ENCODE data around the gene AADACL3. TPM values are rescaled to one million over a fixed set of nuclear protein-coding genes. Genes with fewer than 3 reads are reported as not detected.

AADACL3 gene
- total and polyA plus RNA-seq, 10 of the 15 experiments (the other 5 are each of a cell fraction or from before 2014, with no cell fraction given), result not detected

DNA sequence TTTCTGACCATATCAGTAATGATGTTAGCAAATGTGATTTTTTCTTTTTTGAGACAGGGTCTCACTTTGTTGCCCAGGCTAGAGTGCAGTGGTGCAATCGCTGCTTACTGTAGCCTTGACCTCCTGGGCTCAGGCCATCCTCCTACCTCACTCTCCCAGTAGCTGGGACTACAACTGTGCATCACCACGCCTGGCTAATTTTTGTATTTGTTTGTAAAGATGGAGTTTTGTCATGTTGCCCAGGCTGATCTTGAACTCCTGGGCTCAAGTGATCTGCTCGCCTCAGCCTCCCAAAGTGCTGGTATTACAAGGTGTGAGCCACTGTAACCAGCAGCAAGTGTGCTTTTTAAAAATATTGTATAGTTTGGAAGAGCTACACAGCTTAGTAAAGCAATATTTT, 26.0 kb downstream of the AADACL3 start (continued):
- TF ChIP-seq, protein P1, sequence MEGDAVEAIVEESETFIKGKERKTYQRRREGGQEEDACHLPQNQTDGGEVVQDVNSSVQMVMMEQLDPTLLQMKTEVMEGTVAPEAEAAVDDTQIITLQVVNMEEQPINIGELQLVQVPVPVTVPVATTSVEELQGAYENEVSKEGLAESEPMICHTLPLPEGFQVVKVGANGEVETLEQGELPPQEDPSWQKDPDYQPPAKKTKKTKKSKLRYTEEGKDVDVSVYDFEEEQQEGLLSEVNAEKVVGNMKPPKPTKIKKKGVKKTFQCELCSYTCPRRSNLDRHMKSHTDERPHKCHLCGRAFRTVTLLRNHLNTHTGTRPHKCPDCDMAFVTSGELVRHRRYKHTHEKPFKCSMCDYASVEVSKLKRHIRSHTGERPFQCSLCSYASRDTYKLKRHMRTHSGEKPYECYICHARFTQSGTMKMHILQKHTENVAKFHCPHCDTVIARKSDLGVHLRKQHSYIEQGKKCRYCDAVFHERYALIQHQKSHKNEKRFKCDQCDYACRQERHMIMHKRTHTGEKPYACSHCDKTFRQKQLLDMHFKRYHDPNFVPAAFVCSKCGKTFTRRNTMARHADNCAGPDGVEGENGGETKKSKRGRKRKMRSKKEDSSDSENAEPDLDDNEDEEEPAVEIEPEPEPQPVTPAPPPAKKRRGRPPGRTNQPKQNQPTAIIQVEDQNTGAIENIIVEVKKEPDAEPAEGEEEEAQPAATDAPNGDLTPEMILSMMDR (IDR thresholded peaks at IDR 0.05 in 2 of 3, conservative IDR thresholded peaks at IDR 0.05 in 1 of 3; ENCODE audit: control insufficient read depth in 2 of 3, extremely low read depth in 1 of 3, insufficient read depth in 1 of 3, low read depth in 3 of 3, low read length in 3 of 3), result no peak
- TF ChIP-seq, protein P2, sequence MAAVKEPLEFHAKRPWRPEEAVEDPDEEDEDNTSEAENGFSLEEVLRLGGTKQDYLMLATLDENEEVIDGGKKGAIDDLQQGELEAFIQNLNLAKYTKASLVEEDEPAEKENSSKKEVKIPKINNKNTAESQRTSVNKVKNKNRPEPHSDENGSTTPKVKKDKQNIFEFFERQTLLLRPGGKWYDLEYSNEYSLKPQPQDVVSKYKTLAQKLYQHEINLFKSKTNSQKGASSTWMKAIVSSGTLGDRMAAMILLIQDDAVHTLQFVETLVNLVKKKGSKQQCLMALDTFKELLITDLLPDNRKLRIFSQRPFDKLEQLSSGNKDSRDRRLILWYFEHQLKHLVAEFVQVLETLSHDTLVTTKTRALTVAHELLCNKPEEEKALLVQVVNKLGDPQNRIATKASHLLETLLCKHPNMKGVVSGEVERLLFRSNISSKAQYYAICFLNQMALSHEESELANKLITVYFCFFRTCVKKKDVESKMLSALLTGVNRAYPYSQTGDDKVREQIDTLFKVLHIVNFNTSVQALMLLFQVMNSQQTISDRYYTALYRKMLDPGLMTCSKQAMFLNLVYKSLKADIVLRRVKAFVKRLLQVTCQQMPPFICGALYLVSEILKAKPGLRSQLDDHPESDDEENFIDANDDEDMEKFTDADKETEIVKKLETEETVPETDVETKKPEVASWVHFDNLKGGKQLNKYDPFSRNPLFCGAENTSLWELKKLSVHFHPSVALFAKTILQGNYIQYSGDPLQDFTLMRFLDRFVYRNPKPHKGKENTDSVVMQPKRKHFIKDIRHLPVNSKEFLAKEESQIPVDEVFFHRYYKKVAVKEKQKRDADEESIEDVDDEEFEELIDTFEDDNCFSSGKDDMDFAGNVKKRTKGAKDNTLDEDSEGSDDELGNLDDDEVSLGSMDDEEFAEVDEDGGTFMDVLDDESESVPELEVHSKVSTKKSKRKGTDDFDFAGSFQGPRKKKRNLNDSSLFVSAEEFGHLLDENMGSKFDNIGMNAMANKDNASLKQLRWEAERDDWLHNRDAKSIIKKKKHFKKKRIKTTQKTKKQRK (IDR thresholded peaks at IDR 0.05; ENCODE audit: low read depth, low read length), result no peak

DNA sequence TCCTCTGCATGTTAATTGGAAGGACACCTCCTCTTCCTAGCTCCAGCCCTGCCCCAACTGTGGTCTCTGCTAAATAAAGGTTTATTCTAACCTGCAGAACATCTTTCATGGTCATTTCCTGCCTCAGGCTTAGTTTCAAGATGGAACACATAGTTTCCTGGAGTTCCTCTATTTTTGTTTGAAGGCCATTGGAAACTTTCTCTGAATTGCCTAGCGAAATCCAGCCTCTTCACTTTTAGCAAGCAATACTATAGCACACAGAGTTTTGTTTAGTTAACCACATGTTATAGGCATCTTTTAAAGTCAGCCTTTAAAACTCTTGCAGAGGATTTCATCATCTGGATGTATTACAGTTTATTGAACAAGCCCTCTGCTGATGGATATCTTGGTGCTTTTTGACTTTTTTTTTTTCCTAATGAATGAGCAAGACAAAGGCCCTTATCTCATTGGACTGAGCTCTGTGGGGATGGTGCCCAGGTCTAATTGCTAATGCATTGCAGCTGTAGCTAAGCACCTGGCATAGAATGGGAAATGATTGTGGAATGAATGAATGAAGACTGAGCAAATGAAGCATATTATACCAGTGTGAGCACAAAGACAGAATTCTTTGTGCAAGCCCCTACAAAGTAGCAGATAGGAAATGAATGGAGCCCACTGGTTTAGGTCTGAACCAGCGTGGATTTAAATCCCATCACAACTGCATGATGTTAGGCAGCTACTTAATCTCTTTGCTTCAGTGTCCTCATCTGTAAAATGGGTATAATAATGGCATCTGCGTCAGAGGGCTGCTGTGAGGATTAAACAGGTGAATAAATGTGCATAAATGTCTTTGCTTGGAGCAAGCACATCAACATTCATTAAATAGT, 29.4 kb downstream of the AADACL3 start:
- H3K27me3 ChIP-seq (replicated peaks in 1 of 2; ENCODE audit: control insufficient read depth in 2 of 2, insufficient read depth in 2 of 2, low read length in 1 of 2), result no peaks in the 10 kb centered on the region; a peak in 1 of 4 replicates
- no peak overlapping the region for H3K27ac ChIP-seq (ENCODE audit: control insufficient read depth, insufficient read depth)
- H3K4me2 ChIP-seq (ENCODE audit: control insufficient read depth, insufficient read depth), result no peak overlapping the region
- H3K9me3 ChIP-seq (replicated peaks; ENCODE audit: control insufficient read depth, insufficient read depth, low read length), result no peaks in the 10 kb centered on the region; the same call in 2 of the 3 replicates
- ChIA-PET SMC1A (ENCODE audit: uncharacterized antibody, unreplicated experiment) (no interaction called here), POLR2A (no interaction called here), RAD21 (ENCODE audit: unreplicated experiment) (no interaction called here), CTCF (interaction anchor here (0.6 kb wide), 1 partner anchor 361 kb away, joined by 4 read pairs; no protein-coding TSS in a partner anchor)
- no peak for ATAC-seq
- H3K4me3 ChIP-seq, result no peak overlapping the region
- no peaks in the 10 kb centered on the region for H3K36me3 ChIP-seq (ENCODE audit: control insufficient read depth in 2 of 2, insufficient read depth in 2 of 2, low read length in 1 of 2)
- in situ Hi-C loops (cut with MboI), result no loop called here
- no peak overlapping the region for H3K9ac ChIP-seq (ENCODE audit: control insufficient read depth, insufficient read depth, low read length)
- no peak overlapping the region for H2AFZ ChIP-seq (ENCODE audit: control insufficient read depth, low read depth, low read length)
- H3K79me2 ChIP-seq (ENCODE audit: control insufficient read depth, insufficient read depth, low read length), result no peaks in the 10 kb centered on the region
- H4K20me1 ChIP-seq (ENCODE audit: control insufficient read depth, insufficient read depth), result no peaks in the 10 kb centered on the region
- no TSS peak for BruUV-seq (replicated peaks)
- no peak for FAIRE-seq
- DNase-seq (ENCODE audit: low read depth, low spot score), result no peak
- no peaks in the 10 kb centered on the region for H3K4me1 ChIP-seq (ENCODE audit: control insufficient read depth, insufficient read depth, low read length)
- intact Hi-C loops (cut with micrococcal nuclease; ENCODE audit: unreplicated experiment), result no loop called here
- WGBS (ENCODE audit: insufficient coverage, insufficient replicate concordance, low lambda C conversion rate, missing lambda C conversion rate), result 13% methylated on average over 3 of the region's 3 CpGs
- TF ChIP-seq, protein P3, sequence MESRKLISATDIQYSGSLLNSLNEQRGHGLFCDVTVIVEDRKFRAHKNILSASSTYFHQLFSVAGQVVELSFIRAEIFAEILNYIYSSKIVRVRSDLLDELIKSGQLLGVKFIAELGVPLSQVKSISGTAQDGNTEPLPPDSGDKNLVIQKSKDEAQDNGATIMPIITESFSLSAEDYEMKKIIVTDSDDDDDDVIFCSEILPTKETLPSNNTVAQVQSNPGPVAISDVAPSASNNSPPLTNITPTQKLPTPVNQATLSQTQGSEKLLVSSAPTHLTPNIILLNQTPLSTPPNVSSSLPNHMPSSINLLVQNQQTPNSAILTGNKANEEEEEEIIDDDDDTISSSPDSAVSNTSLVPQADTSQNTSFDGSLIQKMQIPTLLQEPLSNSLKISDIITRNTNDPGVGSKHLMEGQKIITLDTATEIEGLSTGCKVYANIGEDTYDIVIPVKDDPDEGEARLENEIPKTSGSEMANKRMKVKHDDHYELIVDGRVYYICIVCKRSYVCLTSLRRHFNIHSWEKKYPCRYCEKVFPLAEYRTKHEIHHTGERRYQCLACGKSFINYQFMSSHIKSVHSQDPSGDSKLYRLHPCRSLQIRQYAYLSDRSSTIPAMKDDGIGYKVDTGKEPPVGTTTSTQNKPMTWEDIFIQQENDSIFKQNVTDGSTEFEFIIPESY (IDR thresholded peaks at IDR 0.05), result no peak
- TF ChIP-seq, protein P4, sequence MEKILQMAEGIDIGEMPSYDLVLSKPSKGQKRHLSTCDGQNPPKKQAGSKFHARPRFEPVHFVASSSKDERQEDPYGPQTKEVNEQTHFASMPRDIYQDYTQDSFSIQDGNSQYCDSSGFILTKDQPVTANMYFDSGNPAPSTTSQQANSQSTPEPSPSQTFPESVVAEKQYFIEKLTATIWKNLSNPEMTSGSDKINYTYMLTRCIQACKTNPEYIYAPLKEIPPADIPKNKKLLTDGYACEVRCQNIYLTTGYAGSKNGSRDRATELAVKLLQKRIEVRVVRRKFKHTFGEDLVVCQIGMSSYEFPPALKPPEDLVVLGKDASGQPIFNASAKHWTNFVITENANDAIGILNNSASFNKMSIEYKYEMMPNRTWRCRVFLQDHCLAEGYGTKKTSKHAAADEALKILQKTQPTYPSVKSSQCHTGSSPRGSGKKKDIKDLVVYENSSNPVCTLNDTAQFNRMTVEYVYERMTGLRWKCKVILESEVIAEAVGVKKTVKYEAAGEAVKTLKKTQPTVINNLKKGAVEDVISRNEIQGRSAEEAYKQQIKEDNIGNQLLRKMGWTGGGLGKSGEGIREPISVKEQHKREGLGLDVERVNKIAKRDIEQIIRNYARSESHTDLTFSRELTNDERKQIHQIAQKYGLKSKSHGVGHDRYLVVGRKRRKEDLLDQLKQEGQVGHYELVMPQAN (conservative IDR thresholded peaks at IDR 0.05), result no peak
- TF ChIP-seq ZNF384 (IDR thresholded peaks at IDR 0.05; ENCODE audit: borderline replicate concordance, low read depth, low read length) (no peak), WRNIP1 (IDR thresholded peaks at IDR 0.05; ENCODE audit: borderline replicate concordance, low read depth, low read length) (no peak), TCF3 (IDR thresholded peaks at IDR 0.05; ENCODE audit: borderline replicate concordance, insufficient read depth, low read depth, low read length) (no peak), IRF4 (IDR thresholded peaks at IDR 0.05; ENCODE audit: low read depth, low read length) (no peak), HCFC1 (IDR thresholded peaks at IDR 0.05; ENCODE audit: low read length) (no peak), TCF7 (IDR thresholded peaks at IDR 0.05; ENCODE audit: borderline replicate concordance) (no peak), SIN3A (IDR thresholded peaks at IDR 0.05; ENCODE audit: low read depth, low read length) (no peak), STAT3 (IDR thresholded peaks at IDR 0.05; ENCODE audit: low read depth, low read length) (no peak)

Measured in GM12878 (cell line).